ENCODE measurements around the gene NLRP13.
"Not testable (repeated sequence)": the region's sequence is repeated elsewhere in the genome, so short reads cannot be mapped to it uniquely, and the experiment has no call there.

The NLRP13 gene

GRCh38 chr19:55931936-55932386 is at the start of gene NLRP13:
NLRP13 (minus strand) TSS chr19:55932336; CDS start chr19:55932311, 25 bp downstream.
- DNase-seq: no peak

- no peak for DNase-seq
These were observed 48.3 kb upstream of the NLRP13 start for GRCh38 chr19:55980415-55980814.

DNA sequence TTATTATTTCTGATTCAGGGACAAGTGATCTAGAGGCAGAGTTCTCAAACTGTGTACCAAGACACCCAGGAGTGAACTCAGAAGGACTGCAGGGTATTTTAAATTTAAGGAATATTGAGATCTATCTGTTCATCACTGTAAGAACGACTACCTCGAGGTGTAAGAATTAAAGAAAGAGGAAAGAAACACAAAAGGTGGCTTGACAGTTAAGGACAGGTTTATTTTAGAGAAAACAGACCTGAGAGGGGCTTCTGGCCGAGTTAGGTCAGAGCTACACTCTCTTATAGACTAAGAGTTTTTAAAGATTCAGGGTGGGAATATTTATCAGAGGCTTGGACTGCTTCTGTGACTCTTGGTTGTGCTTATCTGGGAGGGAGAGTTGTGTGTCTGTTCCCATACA is 41.8 kb upstream of the NLRP13 start:
- no peak for DNase-seq

GRCh38 chr19:55962186-55962585 is 30.1 kb upstream of the NLRP13 start:
- DNase-seq: no peak

DNA sequence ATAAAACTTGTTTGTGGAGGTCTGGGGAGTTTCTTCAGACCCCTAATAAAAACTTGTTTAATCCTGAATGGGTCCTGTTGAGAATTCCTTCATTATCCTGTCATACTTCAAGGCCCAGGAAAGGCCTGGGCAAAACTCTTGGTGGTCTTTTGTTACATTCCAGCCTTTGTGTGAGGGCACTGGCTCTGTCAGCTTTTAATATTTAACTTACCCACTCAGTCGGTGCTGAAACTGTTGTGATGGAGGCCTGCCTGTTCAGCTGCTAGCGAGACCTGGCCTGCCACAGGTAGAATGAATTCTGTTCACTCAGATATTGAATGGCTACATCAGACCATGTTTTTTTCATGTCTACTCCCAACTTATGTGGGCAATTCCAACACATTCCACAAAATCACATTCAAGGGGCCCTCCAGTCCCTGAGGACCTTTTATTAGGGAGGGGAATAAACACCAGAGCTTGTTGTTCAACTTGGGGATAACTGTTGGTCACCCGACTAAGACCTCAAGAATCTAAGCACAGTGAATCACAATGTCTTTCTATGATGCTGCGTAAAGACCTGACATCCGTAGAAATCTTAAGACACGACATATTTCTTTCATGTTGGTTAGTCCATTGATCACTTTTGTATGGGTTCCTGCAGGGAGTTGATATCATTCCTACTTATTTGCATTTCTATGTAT is 28.0 kb upstream of the NLRP13 start:
- DNase-seq: no peak

DNA sequence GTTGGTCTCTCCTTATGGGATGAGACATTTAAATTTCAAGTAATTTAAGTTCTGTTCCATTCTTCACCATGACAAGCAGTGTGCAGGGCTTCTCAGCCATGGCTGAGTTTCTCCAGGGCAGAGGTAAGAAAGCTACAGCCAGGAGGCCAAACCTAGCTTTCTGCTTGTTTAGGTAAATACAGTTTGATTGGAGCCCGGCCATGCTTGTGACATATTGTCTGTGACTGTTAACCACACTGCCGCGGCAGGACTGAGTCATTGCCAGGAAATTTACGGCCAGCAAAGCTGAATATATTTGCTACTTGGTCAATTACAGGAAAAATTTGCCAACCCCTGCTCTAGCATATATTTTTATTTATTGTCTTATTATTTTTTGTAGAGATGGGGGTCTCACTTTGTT is 26.2 kb upstream of the NLRP13 start:
- no peak for DNase-seq

DNA sequence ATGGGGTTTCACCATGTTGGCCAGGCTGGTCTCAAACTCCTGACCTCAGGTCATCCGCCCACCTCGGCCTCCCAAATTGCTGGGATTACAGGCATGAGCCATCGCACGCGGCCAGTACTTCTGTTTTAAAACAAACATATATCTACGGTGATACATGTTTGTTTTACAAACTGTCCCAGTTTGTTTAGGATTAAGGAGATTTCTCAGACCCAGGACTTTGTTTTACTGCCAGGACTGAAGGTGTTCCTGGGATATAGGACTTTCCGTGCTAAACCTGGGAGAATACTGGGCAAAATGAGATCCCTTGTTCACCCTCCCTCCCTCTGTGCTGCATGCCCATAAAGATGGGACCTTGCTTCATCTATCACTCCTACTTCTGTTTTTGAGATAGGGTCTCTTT is 24.3 kb upstream of the NLRP13 start:
- DNase-seq: no peak

DNA sequence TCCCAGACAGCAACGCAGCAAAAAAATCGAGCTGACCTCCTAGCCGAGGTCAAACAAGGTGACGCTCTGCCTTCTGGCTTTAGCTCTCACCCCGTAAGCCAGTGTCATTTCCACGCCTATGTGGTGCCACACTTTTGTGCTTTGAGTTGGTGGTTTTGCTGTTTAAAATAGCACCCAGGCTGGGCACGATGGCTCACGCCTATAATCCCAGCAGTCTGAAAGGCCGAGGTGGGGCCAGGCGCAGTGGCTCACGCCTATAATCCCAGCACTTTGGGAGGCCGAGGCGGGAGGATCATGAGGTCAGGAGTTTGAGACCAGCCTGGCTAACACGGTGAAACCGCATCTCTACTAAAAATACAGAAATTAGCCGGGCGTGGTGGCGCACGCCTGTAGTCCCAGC is 18.4 kb upstream of the NLRP13 start:
- not testable (repeated sequence) for DNase-seq

DNA sequence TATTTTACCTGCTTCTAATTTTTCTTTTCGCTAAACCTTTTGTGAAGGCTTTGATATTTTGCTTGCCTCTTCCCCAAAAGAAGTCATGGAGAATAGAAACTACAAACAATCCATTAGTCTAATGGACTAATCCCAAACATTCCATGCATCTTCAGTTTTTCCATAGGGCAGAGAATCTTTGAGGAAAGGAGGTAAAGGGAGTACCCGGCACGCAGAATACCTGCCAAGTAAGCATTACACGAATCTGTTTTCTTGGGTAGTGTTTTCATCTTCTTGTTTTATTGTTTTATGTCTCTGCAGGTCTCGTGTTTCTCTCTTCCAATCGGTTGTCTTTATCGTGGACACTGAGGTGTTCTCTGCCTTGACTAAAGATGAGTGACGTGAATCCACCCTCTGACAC is 15.4 kb upstream of the NLRP13 start, which contains the start of gene NLRP8:
TSS of gene NLRP8 (plus strand) at position 301 of the 400 bp plus-strand sequence.
- no peak for DNase-seq

DNA sequence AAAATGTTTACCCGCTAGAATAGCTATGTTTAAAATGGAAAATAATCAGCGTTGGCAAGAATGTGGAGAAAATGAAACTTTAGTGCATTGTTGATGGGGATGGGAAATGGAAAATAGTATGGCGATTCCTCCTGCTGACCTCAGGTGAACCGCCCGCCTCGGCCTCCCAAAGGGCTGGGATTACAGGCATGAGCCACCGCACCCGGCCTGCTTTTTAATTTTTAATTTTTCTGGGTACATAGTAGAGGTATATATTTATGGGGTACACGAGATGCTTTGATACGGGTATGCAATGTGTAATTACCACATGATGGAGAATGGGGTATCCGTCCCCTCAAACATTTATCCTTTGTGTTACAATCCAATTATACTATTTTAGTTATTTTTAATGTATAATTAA is 8.2 kb upstream of the NLRP13 start:
- no peak for DNase-seq

DNA sequence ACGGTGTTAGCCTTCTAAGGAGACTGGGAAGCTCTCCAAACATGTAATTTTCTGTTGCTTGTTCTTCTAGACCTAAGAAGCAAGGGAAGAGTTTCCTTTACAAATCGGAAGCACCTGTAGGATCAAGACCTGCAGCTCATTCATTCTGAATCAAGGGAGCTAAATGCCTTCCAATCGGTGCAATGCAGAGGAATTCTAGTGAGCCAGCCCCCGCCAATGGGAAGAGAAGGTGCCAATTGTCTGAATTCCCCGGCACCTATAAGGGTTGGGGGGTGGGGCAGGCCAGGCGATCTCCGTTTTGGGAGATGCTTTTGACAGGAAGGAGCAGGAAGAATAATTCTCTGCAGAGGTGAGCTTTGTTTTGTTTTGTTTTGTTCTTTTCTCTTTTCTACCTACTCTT is 7.1 kb upstream of the NLRP13 start:
- DNase-seq: no peak

- no peak for DNase-seq
These were observed 3.1 kb upstream of the NLRP13 start for GRCh38 chr19:55935206-55935605.

- DNase-seq: no peak
These were observed 1.1 kb downstream of the NLRP13 start for GRCh38 chr19:55930996-55931515.

DNA sequence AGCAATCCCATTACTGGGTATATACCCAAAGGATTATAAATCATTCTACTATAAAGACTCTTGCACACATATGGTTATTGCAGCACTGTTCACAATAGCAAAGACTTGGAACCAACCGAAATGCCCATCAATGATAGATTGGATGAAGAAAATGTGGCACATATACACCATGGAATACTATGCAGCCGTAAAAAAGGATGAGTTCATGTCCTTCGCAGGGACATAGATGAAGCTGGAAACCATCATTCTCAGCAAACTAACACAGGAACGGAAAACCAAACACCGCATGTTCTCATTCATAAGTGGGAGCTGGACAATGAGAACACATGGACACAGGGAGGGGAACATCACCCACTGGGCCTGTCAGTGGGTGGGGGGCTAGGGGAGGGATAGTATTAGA is 2.9 kb downstream of the NLRP13 start:
- DNase-seq: not testable (repeated sequence)

DNA sequence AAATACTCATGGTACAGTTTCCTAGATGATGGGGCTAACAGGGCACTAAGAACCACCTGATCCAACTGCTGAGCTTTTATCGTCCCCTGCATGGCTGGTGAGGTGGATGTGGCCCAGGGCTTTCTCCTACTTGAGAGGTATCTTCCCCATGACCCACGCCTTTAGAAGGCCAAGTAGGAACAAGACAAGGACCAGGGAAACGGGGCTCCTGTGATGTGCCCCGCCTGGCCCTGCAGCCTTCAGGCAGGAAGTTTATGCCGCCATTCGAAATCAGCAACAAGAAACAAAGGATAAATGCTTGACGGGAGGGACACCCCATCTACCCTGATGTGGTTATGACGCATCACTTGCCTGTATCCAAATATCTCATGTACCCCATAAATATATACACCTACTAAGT is 4.1 kb downstream of the NLRP13 start:
- DNase-seq: no peak

DNA sequence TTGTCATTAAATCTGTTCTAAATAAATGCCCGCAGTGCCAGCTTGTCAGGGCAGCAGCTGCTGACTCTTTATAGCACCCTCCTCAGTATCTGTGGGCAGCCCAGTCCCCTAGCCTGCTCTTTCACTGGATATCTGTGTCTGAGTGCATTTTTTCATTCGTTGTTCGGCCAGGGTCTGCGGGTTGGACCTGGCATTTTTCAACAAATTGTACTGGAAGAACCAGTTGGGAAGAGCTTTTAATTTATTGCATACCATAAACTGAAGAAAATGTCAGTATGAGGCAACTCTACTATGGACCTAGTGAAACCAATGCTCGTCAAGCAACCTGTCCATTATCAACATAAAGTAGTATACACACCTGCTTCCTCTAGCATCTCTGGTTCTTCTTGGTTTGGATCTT is 8.6 kb downstream of the NLRP13 start:
- DNase-seq: no peak

GRCh38 chr19:55913643-55914268 is 18.4 kb downstream of the NLRP13 start:
- no peak for DNase-seq

DNA sequence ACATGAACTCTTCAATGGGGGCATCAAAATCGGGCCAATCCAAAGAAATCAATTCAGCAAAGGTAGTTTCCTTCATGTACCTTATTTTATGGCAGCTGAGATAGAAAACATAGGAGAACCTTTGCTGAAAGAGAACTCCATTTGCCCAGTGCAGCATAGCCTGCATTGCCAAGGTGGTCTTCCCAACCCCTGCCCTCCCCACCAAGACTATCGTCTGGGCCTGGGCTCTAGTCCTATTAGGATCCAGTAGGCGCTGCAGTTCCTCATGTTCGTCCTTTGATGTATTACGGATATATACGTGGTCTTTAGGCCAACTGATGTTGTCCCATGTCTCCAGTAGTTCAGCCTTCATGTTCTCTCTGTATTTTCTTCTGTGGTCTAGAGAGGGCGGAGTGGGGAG is 19.2 kb downstream of the NLRP13 start:
- DNase-seq: no peak

GRCh38 chr19:55909801-55910200 is 22.3 kb downstream of the NLRP13 start:
- no peak for DNase-seq

DNA sequence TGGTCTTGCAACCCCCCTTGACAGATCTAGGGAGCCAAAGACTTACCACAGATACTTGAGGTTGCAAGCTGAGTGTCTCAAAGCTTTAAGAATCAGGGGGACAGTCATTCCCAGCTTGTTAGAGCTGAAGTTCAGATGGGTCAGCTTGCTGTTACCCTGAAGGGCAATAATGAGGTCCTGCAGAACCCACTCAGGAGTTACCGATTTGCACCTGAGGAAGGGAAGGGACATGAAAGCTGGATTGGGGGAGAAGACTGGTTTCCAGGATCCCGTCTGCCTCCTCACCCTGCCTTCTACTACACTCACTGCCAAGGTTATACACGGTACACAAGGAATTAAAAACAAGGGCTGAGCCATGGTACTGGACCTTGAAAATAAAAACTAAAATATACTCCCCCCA is 24.4 kb downstream of the NLRP13 start:
- no peak for DNase-seq

DNA sequence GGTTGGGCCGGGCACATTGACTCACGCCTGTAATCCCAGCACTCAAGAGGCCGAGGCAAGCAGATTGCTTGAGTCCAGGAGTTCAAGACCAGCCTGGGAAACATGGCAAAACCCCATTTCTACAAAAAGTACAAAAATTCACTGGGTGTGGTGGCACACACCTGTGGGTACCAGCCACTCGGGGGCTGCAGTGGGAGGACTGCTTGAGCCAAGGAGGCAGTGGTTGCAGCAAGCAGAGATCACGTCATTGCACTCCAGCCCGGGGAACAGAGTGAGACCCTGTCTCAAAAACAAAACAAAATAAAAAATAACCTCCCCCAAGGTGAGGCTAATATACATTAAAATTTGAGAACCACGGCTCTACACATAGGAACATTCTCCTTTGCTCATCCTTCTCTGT is 24.9 kb downstream of the NLRP13 start:
- DNase-seq: no peak

DNA sequence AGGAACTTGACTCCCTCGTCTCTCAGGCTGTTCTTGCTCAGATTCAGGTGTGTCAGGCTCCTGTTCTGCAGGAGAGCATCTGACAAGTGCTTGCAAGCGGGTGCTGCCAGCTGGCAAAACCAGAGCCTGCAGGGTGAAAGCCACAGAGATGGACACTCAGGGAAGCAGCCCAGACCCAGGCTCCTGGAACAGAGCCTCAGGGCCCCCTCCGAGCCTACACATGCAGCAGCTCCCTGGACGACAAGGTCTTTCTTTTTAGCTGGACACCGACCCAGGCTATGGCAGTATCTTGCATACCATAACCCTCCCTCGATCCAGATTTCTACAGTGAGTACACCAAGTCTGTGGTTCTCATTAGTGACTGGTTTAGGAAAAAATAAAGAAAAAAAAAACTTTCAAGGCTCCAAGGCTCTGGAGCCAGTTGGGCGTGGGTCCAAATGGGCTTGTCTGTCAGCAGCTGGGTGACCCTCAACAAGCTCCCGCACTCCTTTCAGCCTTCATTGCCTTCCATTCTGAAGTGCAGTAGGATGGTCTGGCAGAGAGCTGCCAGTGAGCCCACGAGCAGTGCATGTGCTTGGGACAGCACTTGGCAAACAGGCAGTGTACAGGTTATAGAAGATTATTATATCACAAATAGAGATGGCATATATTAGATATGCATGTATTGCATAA is 29.9 kb downstream of the NLRP13 start:
- DNase-seq: no peak

GRCh38 chr19:55901369-55902079 is 30.6 kb downstream of the NLRP13 start:
- no peak for DNase-seq

Data from stimulated activated naive CD4-positive, alpha-beta T cell (primary cell).